SH-SY5Y (cell line): ENCODE results near the gene FAM217B.

ENCODE experiments used
- GATA2 ChIP-seq: IDR thresholded peaks from 2 replicates; pipeline ENCODE4 v1.6.1; 2011; ENCODE audit warnings: mild to moderate bottlenecking, low read depth, low read length
- GATA3 ChIP-seq: IDR thresholded peaks from 2 replicates; pipeline ENCODE4 v1.6.1; 2011; ENCODE audit warnings: low read depth, mild to moderate bottlenecking, low read length, moderate library complexity

- TF ChIP-seq GATA3 (no peak), GATA2 (no peak)
Observed at GRCh38 chr20:59958123-59958522, 17.9 kb downstream of the FAM217B start, which contains the start of gene CDH26.
